KMS-11 (cell line): ENCODE results near the gene DUS4L.

ENCODE experiments used
- H2AFZ ChIP-seq: fragments of 200-600 bp; sonication (generic); 2 replicates; pipeline ENCODE4 v1.6.1; 2016; ENCODE audit warnings: antibody characterized with exemption, mixed run types, low read depth
- H3K27ac ChIP-seq: fragments of 200-600 bp; sonication (generic); 2 replicates; pipeline ENCODE4 v1.6.1; 2016; ENCODE audit warnings: mild to moderate bottlenecking, mixed run types
- H3K27me3 ChIP-seq: fragments of 200-600 bp; sonication (generic); 2 replicates; pipeline ENCODE4 v1.6.1; 2017; ENCODE audit warnings: mild to moderate bottlenecking, low read depth, mixed run types, moderate library complexity; ENCODE audit not compliant: insufficient read depth
- H3K36me3 ChIP-seq: fragments of 200-600 bp; sonication (generic); 2 replicates; pipeline ENCODE4 v1.6.1; 2017; ENCODE audit warnings: mild to moderate bottlenecking, mixed run types; ENCODE audit not compliant: insufficient read depth
- H3K4me1 ChIP-seq: fragments of 200-600 bp; sonication (generic); 2 replicates; pipeline ENCODE4 v1.6.1; 2016; ENCODE audit warnings: mild to moderate bottlenecking, low read depth, mixed run types; ENCODE audit not compliant: poor library complexity, severe bottlenecking
- H3K4me2 ChIP-seq: fragments of 200-600 bp; sonication (generic); 2 replicates; pipeline ENCODE4 v1.7.0; 2016; ENCODE audit warnings: mild to moderate bottlenecking, mixed run types
- H3K4me3 ChIP-seq: fragments of 200-600 bp; sonication (generic); IDR thresholded peaks from 2 replicates; pipeline ENCODE4 v1.6.1; 2017; ENCODE audit warnings: low read depth, low read length, mixed read lengths; ENCODE audit not compliant: insufficient read depth
- H3K79me2 ChIP-seq: fragments of 200-600 bp; sonication (generic); 2 replicates; pipeline ENCODE4 v1.6.1; 2016; ENCODE audit warnings: low read depth, mixed run types; ENCODE audit not compliant: insufficient read depth
- H3K9ac ChIP-seq: fragments of 200-600 bp; sonication (generic); 2 replicates; pipeline ENCODE4 v1.6.1; 2016; ENCODE audit warnings: mild to moderate bottlenecking, mixed run types
- H4K20me1 ChIP-seq: fragments of 200-600 bp; sonication (generic); 2 replicates; pipeline ENCODE4 v1.6.1; 2016; ENCODE audit warnings: mild to moderate bottlenecking, mixed run types; ENCODE audit not compliant: insufficient read depth
- CTCF ChIP-seq: fragments of 200-600 bp; sonication (generic); conservative IDR thresholded peaks from 2 replicates; pipeline ENCODE4 v1.6.1; 2017; ENCODE audit warnings: low read depth, mild to moderate bottlenecking, antibody characterized with exemption, low read length, moderate library complexity, mixed read lengths

The DUS4L gene

GRCh38 chr7:107573537-107573936 lies 9.8 kb downstream of the DUS4L start:
- TF ChIP-seq CTCF: no peak
- H4K20me1 ChIP-seq: no peaks in the 10 kb centered on the region
- H3K9ac ChIP-seq: no peak overlapping the region
- no peak overlapping the region for H3K4me3 ChIP-seq
- no peaks in the 10 kb centered on the region for H3K79me2 ChIP-seq
- H3K36me3 ChIP-seq: no peaks in the 10 kb centered on the region
- no peak overlapping the region for H2AFZ ChIP-seq
- no peak overlapping the region for H3K4me2 ChIP-seq
- no peak overlapping the region for H3K27ac ChIP-seq
- no peaks in the 10 kb centered on the region for H3K4me1 ChIP-seq
- H3K27me3 ChIP-seq: no peaks in the 10 kb centered on the region

GRCh38 chr7:107579554-107579884 lies 15.7 kb downstream of the DUS4L start:
- no peak for TF ChIP-seq CTCF
- Histone ChIP-seq H3K79me2 (no peaks in the 10 kb centered on the region), H3K27ac (peak overlapping the region; percentile 41), H3K9ac (peak overlapping the region; percentile 86), H2AFZ (peak overlapping the region; percentile 99), H3K4me2 (peak overlapping the region; percentile 79), H3K36me3 (no peaks in the 10 kb centered on the region), H3K27me3 (no peaks in the 10 kb centered on the region), H4K20me1 (no peaks in the 10 kb centered on the region), H3K4me3 (peak overlapping the region; percentile 70), H3K4me1 (peaks cover 13% of the 10 kb centered on the region)

GRCh38 chr7:107579885-107580715 lies 16.3 kb downstream of the DUS4L start, which contains the start of gene BCAP29:
BCAP29 (plus strand) TSS chr7:107580246; CDS start chr7:107580773, 527 bp downstream.
- Histone ChIP-seq H3K27ac (peak within 1 kb of the TSS; percentile 41), H3K4me2 (peak within 1 kb of the TSS; percentile 91), H3K4me1 (peaks cover 13% of the 10 kb centered on the region), H3K9ac (peak within 1 kb of the TSS; percentile 86), H3K79me2 (no peaks in the 10 kb centered on the region), H4K20me1 (no peaks in the 10 kb centered on the region), H3K36me3 (no peaks in the 10 kb centered on the region), H2AFZ (peak within 1 kb of the TSS; percentile 99), H3K27me3 (no peaks in the 10 kb centered on the region), H3K4me3 (peak within 1 kb of the TSS; percentile 70)
- TF ChIP-seq CTCF: no peak

- Histone ChIP-seq H3K9ac (peak overlapping the region; percentile 86), H3K27me3 (no peaks in the 10 kb centered on the region), H2AFZ (peak overlapping the region; percentile 99), H3K4me2 (peak overlapping the region; percentile 91), H3K4me1 (peaks cover 13% of the 10 kb centered on the region), H4K20me1 (no peaks in the 10 kb centered on the region), H3K27ac (peak overlapping the region; percentile 41; the same call in 1 of the 2 replicates), H3K4me3 (peak overlapping the region; percentile 70), H3K36me3 (no peaks in the 10 kb centered on the region), H3K79me2 (no peaks in the 10 kb centered on the region)
- no peak for TF ChIP-seq CTCF
Measured at GRCh38 chr7:107580716-107581383, 17.1 kb downstream of the DUS4L start.
